ENCODE results near the gene PPP1R16B. TPM values are rescaled to one million over a fixed set of nuclear protein-coding genes. Genes with fewer than 3 reads are reported as not detected.

Gene PPP1R16B
- total RNA-seq, 1 donor: not detected

DNA sequence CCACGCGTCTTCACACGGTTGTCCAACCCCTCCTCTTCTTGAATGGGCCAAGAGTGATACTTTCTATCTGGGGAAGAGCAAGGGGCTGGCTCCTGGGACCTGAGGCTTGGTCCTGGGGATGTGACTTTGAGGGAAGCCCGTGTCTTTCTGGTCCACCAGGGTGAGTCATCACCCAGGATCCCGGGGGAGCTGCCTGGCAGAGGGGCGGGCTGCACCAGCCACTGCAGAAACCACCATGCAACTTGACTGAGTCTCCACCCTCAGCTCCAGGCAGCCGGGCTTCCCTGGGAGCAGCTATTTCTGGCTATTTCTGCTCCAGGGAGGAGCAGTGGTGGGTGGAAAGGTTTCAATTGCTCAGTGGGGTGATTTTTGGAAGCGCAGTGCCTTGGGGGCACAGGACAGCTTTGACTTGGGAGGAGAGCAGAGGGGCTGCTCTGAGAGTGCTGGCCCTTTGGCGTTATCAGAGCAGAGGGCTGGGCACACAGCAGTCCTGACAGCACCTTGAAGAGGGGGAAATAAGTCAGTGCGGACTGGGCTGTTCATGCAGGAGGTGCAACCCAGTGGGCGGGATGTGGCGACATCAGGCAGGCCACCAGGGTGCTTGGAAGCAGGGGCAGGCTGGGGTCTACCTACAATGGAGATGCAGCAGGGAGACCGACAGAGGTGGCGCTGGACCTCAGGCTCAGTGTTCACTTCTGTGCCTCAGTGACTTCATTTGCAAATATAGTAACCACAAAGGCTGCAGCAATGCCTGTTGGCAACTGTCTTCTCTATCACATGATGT lies 75.6 kb downstream of the PPP1R16B start:
- H3K4me3 ChIP-seq (ENCODE audit: low read depth, low read length): no peak overlapping the region
- no peak for DNase-seq (ENCODE audit: low read depth)
- TF ChIP-seq, protein P1, sequence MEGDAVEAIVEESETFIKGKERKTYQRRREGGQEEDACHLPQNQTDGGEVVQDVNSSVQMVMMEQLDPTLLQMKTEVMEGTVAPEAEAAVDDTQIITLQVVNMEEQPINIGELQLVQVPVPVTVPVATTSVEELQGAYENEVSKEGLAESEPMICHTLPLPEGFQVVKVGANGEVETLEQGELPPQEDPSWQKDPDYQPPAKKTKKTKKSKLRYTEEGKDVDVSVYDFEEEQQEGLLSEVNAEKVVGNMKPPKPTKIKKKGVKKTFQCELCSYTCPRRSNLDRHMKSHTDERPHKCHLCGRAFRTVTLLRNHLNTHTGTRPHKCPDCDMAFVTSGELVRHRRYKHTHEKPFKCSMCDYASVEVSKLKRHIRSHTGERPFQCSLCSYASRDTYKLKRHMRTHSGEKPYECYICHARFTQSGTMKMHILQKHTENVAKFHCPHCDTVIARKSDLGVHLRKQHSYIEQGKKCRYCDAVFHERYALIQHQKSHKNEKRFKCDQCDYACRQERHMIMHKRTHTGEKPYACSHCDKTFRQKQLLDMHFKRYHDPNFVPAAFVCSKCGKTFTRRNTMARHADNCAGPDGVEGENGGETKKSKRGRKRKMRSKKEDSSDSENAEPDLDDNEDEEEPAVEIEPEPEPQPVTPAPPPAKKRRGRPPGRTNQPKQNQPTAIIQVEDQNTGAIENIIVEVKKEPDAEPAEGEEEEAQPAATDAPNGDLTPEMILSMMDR (IDR thresholded peaks at IDR 0.05; ENCODE audit: insufficient read depth, low read depth, low read length): no peak

DNA sequence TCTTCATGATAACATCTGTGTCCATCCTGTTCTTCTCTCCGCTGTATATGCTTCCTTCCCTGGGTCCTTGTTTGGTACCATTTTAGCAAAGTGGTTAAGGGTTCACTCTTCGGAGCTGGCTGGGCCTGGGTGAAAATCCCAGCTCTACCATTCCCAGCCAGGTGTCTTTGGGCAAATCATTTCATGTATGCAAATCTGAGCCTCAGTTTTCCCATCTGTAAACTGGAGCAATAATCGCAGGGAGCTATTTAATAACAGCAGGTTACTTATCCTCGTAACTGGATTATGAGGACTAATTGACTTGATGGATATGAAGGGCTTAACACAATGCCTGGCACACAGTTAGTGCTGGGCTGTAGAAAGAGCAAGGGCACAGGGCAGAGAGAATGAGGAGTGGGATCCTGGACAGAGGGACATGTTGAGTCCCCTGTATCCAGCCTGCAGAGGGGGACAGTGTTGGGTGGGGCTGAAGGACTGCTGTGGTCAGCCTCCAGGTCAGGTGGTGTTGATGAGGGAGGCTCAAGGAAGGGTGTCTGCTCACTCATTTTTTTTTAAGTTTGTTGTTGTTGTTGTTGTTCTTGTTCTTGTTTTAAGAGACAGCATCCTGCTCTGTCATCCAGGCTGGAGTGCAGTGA lies 76.4 kb downstream of the PPP1R16B start:
- TF ChIP-seq, protein P1 (IDR thresholded peaks at IDR 0.05; ENCODE audit: insufficient read depth, low read depth, low read length): no peak
- no peak overlapping the region for H3K4me3 ChIP-seq (ENCODE audit: low read depth, low read length)
- no peak for DNase-seq (ENCODE audit: low read depth)

DNA sequence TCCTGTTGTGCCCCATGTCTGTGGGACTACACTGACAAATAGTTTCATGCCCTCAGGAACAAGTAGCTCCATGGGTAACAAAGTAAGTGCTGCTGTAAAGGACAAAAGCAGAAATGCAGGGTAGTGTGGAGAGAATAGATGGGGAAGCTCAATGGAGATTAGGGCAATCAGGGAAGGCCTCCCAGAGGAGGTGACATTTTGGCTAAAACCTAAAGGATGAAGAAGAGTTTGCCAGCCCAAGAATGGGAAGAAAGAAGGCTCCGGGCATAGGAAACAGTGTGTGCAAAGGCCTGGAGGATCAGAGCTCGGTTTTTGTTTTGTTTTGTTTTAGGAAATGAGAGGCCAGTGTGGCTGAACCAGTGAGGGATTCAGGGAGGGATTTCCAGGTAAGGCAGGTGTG lies 77.1 kb downstream of the PPP1R16B start:
- TF ChIP-seq, protein P1 (IDR thresholded peaks at IDR 0.05; ENCODE audit: insufficient read depth, low read depth, low read length): no peak
- no peak overlapping the region for H3K4me3 ChIP-seq (ENCODE audit: low read depth, low read length)
- no peak for DNase-seq (ENCODE audit: low read depth)

DNA sequence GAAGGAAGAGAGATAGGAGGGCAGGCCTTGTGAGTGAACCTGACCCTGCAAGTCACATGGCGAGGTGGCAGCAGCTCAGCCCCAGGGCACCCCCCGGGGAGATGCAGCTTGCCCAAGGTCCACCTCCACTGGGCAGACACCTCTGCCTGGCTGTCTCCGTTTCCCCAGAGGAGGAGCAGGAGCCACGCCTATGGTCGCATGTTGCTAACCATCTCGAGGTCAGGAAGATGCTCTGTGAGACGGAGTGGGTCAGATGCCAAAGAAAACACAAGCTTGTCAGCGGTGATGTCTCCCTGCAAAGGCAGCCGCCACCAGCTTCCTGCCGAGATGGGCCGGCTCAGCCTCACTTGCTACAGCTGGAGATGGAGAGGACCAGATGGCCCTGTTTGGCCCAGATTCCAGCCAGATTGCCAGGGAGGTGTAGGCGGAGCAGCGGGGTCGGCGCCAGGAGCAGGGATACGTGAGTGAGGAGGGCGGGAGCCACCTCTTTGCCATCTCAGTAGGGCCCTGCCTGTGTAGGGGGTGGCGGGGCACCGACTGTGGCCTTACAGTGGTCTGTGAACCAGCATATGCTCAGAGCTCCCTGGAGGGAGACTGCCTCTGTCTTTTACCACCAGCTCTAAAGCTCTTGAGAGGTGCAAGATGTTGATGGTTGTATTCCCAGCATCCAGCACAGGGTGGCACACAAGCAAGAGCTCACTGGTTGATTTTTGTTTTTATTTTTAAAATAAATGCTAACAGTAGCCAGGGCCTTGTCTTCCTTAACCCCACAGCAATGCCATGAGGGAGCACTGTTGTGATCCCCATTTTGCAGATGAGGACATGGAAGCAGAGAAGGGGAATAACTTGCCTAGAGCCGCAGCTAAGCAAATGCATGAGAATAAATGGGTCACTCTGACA lies 77.8 kb downstream of the PPP1R16B start:
- H3K4me3 ChIP-seq (ENCODE audit: low read depth, low read length): no peak overlapping the region
- TF ChIP-seq, protein P1 (IDR thresholded peaks at IDR 0.05; ENCODE audit: insufficient read depth, low read depth, low read length): no peak
- no peak for DNase-seq (ENCODE audit: low read depth)

DNA sequence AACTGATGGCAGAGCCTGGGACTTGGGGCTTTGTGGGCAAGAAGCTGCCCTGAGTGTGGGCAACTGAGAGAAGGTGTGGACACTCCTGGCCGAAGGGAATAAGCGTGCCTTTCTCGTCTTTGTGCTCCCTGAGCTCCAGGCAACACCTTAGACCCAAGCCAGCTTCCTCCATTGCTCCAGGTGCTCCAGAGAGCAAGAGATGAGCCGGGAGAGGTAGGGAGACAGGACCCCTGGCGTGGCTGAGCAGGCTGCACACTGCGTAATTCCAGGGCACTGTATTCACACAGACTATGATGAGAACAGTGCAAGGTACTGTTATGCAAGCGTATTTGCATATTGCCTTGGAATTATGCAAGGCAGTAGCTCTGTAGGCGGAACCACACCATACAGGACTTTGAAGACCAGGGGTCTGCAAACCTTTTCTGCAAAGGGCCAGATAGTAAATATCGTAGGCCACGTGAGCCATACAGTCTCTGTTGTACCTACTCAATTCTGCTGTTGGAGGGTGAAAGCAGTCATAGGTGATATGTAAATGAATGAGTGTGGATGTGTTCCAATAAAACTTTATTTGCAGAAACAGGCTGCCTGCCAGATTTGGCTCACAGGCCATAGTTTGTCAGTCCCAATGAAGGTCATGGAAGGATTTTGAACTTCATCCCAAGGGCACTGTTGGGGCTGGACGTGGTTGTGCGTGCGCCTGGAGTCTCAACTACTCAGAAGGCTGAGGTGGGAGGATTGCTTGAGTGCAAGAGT lies 78.7 kb downstream of the PPP1R16B start:
- no peak for DNase-seq (ENCODE audit: low read depth)
- H3K4me3 ChIP-seq (ENCODE audit: low read depth, low read length): no peak overlapping the region
- TF ChIP-seq, protein P1 (IDR thresholded peaks at IDR 0.05; ENCODE audit: insufficient read depth, low read depth, low read length): no peak

DNA sequence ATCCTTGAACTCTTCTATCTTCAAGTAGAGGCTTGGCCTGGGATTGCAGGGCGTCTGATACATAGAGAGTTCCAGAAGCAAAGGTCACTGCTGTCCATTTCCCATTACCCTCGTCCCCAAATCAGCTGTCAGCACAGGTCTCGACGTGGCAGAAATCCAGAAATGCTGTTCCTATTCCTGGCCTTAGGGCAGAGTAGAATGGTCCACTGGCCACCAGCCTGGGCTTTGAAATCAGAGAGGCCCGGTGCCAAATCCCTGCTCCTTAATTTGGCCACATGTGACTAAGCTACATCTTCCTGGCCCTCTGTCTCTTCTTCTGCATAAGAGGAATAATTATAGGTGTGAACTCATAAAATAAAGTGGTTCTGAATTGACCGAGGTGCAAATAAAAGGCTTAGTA lies 79.9 kb downstream of the PPP1R16B start:
- no peak for DNase-seq (ENCODE audit: low read depth)
- TF ChIP-seq, protein P1 (IDR thresholded peaks at IDR 0.05; ENCODE audit: insufficient read depth, low read depth, low read length): no peak
- H3K4me3 ChIP-seq (ENCODE audit: low read depth, low read length): no peak overlapping the region

All from fibroblast of villous mesenchyme (primary cell).